ENCODE results near the gene TGFBRAP1. TPM values are rescaled to one million over a fixed set of nuclear protein-coding genes. Genes with fewer than 3 reads are reported as not detected.

Gene TGFBRAP1
- total RNA-seq, 2 donors from 2014 or later = 26.0 to 30.7 TPM

DNA sequence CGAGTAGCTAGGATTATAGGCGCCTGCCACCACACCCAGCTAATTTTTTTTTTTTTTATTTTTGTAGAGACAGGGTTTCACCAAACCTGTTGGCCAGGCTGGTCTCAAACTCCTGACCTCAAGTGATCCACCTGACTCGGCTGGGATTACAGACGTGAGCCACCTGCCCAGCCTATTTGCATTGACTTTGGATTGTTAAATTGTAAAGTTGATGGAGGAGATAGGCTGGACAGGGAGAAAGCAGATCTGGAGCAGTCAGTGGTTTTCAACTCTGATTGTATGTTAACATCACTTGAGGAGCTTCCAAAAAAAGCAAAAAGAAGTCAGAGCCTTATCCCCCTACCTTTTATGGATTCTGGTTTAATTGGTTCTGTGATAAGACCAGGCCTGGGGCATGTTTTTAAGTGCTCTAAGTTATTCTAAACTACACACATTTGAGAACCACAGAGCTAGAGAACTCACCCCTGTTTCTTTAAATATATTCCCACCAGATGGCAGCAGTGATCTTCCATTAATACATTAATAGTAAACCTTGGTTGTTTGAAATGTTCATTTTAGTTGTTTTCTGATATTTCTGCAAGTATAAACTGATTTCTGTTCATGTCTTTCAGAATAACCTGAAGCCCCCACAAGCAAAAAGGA is 15.3 kb upstream of the TGFBRAP1 start:
- DNase-seq (ENCODE audit: low spot score) (no peak), ATAC-seq (ENCODE audit: insufficient number of reproducible peaks, low FRiP score, low read depth) (no peak)
- Histone ChIP-seq H3K27ac (no peak overlapping the region), H3K36me3 (peaks cover 59% of the 10 kb centered on the region), H3K27me3 (replicated peaks; ENCODE audit: insufficient read depth) (no peaks in the 10 kb centered on the region), H3K9me3 (no peaks in the 10 kb centered on the region), H3K4me3 (no peak overlapping the region), H3K4me1 (ENCODE audit: control insufficient read depth in 1 of 2, low read depth in 2 of 2) (no peaks in the 10 kb centered on the region)
- TF ChIP-seq, protein P1, sequence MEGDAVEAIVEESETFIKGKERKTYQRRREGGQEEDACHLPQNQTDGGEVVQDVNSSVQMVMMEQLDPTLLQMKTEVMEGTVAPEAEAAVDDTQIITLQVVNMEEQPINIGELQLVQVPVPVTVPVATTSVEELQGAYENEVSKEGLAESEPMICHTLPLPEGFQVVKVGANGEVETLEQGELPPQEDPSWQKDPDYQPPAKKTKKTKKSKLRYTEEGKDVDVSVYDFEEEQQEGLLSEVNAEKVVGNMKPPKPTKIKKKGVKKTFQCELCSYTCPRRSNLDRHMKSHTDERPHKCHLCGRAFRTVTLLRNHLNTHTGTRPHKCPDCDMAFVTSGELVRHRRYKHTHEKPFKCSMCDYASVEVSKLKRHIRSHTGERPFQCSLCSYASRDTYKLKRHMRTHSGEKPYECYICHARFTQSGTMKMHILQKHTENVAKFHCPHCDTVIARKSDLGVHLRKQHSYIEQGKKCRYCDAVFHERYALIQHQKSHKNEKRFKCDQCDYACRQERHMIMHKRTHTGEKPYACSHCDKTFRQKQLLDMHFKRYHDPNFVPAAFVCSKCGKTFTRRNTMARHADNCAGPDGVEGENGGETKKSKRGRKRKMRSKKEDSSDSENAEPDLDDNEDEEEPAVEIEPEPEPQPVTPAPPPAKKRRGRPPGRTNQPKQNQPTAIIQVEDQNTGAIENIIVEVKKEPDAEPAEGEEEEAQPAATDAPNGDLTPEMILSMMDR (IDR thresholded peaks at IDR 0.05) = no peak

DNA sequence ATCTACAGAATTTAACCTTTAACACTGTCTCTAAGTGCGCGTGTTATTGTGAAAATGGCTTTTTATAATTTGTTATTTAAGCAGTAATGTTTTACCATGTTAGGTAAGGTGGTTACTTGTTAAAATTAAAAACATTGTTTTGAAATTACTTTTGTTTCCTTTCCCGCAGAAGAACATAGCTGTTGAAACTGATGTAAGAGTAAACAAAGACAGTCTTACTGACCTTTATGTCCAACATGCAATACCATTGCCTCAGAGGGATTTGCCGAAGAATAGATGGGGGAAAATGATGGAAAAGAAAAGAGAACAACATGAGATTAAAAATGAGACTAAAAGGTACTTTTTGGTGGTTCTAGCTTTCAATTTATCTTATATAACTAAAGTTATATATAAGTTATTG is 9.9 kb upstream of the TGFBRAP1 start:
- Histone ChIP-seq H3K4me3 (no peak overlapping the region), H3K36me3 (peaks cover 27% of the 10 kb centered on the region), H3K9me3 (no peaks in the 10 kb centered on the region), H3K4me1 (ENCODE audit: control insufficient read depth in 1 of 2, low read depth in 2 of 2) (peaks cover 6 to 21% of the 10 kb centered on the region in 2 donors), H3K27me3 (replicated peaks; ENCODE audit: insufficient read depth) (no peaks in the 10 kb centered on the region), H3K27ac (no peak overlapping the region)
- TF ChIP-seq, protein P1 (IDR thresholded peaks at IDR 0.05) = no peak
- ATAC-seq (ENCODE audit: insufficient number of reproducible peaks, low FRiP score, low read depth) (no peak), DNase-seq (ENCODE audit: low spot score) (no peak)

DNA sequence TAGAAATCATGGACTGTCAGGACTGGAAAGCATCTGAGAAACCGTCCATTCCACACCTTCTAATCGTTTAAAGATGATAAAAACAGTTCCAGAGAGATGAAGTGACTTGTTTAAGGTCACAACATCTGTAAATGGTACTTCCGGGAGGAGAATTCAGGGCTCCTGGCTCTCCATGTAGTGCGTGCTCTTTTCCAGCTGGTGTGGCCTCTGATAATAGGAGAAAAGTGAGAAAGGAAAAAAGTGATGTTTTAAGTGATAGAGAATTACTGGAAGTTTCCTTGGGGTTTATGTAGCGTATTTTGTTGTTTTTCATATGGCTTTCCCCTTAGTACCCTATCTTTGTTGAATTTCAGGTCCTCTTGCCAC is 8.5 kb upstream of the TGFBRAP1 start:
- Histone ChIP-seq H3K9me3 (no peaks in the 10 kb centered on the region), H3K4me1 (ENCODE audit: control insufficient read depth in 1 of 2, low read depth in 2 of 2) (peaks cover 6 to 21% of the 10 kb centered on the region in 2 donors), H3K36me3 (peaks cover 23% of the 10 kb centered on the region), H3K4me3 (peak overlapping the region; percentile 92), H3K27me3 (replicated peaks; ENCODE audit: insufficient read depth) (no peaks in the 10 kb centered on the region), H3K27ac (peak overlapping the region; percentile 95 to 96)
- no peak for ATAC-seq (ENCODE audit: insufficient number of reproducible peaks, low FRiP score, low read depth)
- no peak for DNase-seq (ENCODE audit: low spot score)
- TF ChIP-seq, protein P1 (IDR thresholded peaks at IDR 0.05) = no peak

DNA sequence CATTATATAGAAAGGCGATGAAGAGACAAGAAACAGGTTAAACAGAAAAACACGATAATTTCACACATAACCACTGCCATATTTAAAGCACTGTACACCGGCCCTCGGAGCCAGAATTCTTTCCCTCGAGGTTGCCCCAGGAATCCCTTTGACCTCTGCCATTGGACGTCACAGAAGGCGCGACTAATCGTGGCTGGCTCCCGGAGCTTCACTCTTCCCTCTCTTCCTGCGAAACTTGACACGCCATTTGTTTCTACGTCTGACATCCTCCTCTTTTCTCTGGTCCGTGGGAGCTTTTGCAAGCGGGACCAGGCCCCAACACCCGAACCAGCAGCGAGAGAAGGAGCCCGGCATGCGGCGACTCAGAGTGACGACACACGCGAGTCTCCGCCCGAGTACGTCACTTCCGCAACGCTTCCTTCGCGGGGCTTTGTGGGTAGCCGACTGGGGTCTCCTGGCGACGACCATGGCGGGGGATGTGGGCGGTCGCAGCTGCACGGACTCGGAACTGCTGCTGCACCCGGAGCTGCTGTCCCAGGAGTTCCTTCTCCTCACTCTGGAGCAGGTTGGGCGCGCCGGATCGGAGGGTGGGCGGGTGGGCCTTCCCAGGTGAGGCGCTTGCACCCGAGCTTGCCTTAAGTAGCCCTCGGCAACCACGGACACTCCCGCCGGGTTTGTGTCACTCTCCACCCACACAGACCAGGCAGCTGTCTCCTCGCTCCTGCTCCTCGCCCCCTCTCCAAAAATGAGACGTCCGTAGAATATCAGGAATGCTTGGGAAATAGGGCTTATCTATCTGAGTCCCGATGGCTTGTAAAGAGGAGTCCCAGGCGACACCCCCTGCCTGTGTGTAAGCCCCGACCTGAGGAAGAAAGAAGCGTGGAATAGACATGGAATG is 7.8 kb upstream of the TGFBRAP1 start, which contains the start of gene C2orf49:
Gene C2orf49 (plus strand): TSS at position 419 of the 898 bp plus-strand sequence. CDS start 48 bp downstream, at position 467.
- peak; percentile 57 for DNase-seq (ENCODE audit: low spot score)
- Histone ChIP-seq H3K4me3 (peak within 1 kb of the TSS; percentile 92), H3K27me3 (replicated peaks; ENCODE audit: insufficient read depth) (no peaks in the 10 kb centered on the region), H3K4me1 (ENCODE audit: control insufficient read depth in 1 of 2, low read depth in 2 of 2) (peaks cover 6 to 21% of the 10 kb centered on the region in 2 donors), H3K36me3 (peaks cover 19% of the 10 kb centered on the region), H3K27ac (peak within 1 kb of the TSS; percentile 95 to 96), H3K9me3 (no peaks in the 10 kb centered on the region)
- TF ChIP-seq, protein P1 (IDR thresholded peaks at IDR 0.05) = no peak
- ATAC-seq (ENCODE audit: insufficient number of reproducible peaks, low FRiP score, low read depth) = peak; percentile 81

DNA sequence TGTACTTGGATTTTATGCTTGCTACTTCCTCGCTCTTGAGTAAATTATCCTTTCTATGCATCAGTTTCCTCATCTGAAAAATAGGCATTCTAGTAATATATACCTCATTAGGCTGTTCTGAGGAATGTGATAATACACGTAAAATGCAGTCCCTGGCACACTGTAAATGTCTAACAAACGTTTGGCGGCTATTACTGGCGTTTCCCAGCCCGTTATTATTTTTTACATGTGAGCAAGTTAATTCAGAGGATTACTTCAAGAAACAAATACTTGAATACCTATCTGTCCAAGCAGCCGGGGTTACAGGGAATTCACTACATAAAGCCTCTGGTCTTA is 7.2 kb upstream of the TGFBRAP1 start:
- H3K27ac ChIP-seq = peak overlapping the region; percentile 95 to 96
- TF ChIP-seq, protein P1 (IDR thresholded peaks at IDR 0.05) = no peak
- peaks cover 6 to 21% of the 10 kb centered on the region in 2 donors for H3K4me1 ChIP-seq (ENCODE audit: control insufficient read depth in 1 of 2, low read depth in 2 of 2)
- H3K9me3 ChIP-seq = no peaks in the 10 kb centered on the region
- no peaks in the 10 kb centered on the region for H3K27me3 ChIP-seq (replicated peaks; ENCODE audit: insufficient read depth)
- DNase-seq (ENCODE audit: low spot score) (no peak), ATAC-seq (ENCODE audit: insufficient number of reproducible peaks, low FRiP score, low read depth) (no peak)
- peaks cover 14% of the 10 kb centered on the region for H3K36me3 ChIP-seq
- peak overlapping the region; percentile 92 for H3K4me3 ChIP-seq
